ELF-1 (cell line): ENCODE measurements around the gene SLC1A2.

ENCODE experiments used
- DNase-seq: peaks from one replicate; pipeline ENCODE4 v3.0.0-alpha.2; 2016; ENCODE audit warnings: low read depth, low spot score

Gene SLC1A2

DNA sequence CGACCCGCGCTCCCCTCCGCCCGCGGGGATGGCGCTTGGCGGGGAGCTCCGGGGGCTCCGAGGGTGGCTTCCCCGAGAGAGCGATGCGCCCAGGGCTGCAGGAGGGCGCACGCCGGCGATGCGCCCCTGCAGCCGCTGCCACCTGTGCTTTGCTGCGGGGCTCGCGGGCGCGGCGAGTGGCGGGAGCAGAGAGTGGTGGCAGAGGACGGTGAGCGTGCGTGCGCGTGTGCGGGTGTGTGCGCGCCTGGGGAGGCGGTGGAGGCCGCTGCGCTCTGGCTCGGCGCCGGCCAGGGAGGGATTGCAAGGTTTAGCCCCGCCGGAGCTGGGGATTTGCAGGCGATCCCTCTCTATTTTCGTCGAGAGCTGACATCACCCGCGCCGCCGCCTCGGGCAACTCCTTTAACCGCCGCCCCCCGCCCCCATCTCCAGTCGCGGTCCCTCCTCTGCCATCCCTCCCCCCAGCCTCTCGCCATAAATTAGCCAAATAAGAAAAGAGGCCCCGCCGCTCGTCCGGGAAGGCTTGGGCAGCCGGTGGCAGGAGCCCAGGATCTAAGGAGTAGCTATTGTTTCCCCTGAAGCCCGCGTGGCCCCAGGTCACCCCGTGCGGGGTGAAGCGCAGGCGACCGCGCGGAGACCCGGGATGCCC, at the start of gene SLC1A2:
SLC1A2 (minus strand) TSS at position 375 of the 646 bp plus-strand sequence. CDS start 592 bp downstream, outside the sequence.
- peak; percentile 82 for DNase-seq

DNA sequence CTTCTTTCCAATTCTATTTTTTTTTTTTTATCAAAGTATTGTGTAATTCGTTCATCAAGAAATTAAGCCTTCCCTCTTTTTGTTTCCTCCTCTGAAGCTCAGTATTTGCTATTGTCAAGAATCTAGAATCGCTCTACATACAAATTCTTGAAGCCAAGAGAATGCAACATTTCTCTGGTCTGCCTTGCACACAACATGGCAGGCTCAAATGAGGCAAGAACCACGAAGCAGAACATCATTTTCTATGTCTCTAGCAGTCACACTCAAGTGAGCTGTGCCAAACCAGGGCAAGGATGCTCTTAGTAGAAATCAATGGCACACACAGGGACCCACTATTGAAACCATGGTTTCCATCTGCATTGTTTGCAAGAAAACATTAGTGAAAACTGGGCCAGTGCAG, 46.7 kb upstream of the SLC1A2 start:
- no peak for DNase-seq

DNA sequence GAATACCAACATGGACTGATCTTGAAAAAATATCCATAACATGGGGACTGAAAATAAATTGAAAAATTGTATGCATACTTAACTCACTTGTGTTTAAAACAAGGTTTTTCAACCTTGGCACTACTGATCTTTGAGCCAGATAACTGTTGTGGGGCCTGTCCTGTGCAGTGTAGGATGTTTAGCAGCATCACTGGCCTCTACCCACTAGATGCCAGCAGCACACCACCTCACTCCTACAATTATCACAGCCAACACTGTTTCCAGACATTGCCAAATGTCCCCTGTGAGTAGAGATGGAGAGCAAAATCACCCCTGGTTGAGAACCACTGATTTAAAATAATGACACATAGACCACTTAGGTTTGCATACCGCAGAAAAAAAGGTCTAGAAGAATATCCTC, 45.0 kb upstream of the SLC1A2 start:
- DNase-seq: no peak

DNA sequence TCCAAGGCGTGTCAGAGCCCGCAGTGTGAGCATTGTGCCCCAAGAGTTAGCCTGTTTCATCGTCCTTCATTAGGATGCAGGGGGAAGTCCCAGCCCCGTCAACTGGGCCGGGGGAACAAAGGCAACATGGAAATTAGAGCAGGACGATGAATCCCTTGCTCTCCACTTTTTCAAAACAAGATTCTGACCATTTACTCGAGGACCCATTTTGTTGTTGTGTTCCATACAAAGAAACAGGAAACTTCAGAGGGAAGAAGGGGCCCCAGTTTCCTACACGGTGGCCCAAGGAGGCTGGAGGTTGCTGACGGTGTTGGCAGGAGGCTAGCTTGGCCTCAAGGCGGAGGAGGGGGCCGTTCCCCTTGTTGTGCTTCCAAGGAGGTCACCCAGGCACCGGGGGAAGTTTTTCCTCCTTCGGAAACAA, 44.0 kb upstream of the SLC1A2 start:
- no peak for DNase-seq

DNA sequence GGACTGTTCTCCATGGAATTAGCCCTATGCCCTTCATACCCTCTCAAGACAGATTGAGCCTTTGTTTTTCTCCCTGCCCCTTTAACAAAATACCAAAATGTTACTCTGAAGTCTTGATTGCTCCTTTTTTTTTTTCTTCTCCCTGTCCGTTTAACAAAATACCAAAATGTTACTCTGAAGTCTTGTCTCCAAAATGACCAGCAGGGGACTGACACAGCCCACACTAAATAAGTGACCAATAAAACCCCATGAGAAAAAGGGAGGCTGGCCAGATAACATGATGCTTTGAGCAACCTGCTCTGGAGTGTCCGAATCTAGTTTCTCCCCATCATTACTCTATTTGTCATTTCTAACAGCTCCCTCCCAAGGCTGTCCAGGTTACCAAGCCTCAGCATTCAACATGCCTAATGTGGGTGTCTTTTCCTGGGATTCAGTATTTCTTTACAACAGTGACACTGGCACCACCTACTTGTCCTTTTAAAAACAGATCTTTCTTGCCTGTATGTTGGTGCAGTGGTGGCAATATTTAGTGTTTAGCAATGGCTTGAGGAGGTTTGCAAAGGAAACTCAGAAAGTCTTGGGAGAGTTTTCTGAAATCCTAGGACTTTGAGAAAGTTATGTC, 42.7 kb upstream of the SLC1A2 start:
- DNase-seq: no peak

DNA sequence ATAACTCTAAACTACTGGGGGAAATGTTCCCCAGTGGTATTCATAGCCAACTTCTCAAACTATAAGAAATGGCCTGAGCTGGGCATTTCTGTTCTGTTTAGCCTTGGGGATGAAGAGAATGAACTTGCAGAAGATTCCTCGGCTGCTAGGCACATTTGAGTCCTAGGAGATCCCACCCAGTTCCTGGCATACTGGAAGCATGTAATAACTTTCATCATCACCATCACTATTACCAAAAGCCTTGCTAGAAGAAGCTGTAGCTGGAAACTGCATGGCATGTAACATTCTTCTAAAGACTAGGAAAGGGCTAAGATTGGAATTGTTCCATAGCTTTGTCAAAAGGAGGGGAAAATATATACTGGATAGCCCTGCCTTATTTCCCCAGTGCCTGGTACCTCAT, 40.1 kb upstream of the SLC1A2 start:
- no peak for DNase-seq

DNA sequence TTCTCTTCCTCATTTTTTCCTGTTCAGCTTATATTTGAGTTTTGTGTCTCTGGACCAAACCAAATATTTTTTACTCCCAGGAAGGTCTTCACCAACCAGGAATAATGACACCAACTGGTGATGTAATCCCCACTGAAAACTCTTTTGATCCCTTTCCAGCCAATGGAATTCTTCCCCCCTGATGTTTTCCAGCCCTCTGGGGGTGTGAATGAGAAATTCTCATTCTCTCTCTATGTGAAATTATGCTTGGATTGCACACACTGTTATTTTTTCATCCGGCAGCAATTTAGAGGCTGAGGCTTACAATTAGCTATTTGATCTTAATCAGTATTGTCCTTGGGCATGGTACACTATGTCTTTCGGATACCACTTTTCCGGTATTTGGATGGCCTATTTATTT, 39.5 kb upstream of the SLC1A2 start:
- no peak for DNase-seq

DNA sequence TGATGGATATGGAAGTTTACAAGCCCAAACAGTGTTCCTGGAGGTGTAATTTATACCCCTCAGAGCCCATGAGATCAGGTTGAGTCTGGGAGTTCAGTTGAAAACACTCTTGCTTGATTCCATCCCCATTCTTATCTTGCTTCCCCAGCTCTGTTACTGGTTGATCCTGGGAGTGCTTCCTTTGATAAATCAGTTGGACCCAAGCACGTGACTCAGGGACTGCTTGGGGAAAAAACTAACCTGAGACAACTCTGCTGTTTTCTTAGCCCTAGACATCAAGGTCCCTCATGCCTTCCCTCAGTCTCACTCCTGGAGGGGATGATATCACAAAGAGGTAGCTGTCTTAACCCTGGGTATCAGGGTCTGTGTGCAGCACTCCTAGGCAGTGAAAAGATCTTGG, 35.0 kb upstream of the SLC1A2 start:
- DNase-seq: no peak

DNA sequence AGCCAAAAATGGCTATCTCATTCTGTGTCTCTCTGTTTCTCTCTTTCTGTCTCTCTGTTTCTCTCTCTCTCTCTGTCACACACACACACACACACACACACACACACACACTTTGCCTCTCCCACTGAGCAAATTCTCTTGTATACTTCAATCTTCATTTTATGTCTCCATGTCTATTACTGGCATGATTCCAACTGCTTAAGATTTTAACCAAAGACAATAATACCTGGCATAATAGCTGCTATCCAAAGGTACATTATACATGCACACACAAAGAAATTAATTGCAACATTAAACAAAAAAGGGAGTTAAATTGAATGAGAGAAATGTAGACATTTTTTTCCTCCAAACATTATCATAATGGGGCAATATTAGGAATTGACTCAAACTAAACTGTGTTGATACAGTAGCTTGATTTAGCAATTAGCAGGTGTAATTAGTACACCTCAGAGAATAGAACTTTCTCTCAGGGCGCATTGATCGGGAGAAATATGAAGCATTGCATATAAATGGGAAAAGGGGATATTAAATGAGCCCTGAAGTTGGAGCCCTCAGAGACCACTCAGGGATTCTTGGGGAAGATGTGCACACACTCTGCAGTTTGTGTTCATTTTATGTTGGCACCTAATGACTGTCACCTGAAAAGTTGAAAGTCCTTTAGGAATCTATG, 17.4 kb upstream of the SLC1A2 start:
- DNase-seq: no peak

DNA sequence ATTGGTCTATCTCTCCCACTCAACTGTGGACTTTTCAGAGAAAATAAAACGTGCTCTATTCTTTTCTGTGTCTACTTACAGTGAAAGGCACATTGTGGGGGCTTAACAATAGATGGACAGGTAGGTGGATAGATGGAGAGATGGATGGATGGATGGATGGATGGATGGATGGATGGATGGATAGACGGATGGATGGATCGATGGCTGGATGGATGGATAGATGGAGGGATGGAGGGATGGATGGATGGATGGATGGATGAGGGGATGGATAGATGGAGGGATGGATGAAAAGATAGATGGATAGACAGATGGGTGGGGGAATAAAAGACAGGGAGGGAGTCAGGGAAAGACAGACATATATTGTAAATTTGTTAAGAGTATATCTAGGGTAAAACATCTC, 14.2 kb upstream of the SLC1A2 start:
- DNase-seq: no peak

DNA sequence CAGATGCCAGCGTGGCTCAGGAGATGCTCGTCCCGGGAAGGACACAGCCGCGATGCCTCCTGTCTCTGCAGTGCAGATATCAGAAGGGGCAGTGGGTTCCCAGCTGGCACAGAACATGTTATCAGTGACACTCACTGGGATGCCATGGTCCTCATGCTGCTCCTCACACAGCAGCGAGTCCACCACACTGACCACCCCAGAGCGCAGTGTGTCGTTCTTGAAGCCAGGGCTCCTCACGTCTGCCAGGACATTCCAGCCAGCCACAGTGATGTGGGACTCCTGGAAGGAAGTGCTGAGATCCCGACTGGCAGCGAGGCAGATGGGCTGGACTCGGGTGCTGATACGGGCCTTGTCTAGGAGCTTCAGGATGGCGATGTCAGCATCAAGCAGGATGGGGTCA, 13.1 kb upstream of the SLC1A2 start:
- no peak for DNase-seq

DNA sequence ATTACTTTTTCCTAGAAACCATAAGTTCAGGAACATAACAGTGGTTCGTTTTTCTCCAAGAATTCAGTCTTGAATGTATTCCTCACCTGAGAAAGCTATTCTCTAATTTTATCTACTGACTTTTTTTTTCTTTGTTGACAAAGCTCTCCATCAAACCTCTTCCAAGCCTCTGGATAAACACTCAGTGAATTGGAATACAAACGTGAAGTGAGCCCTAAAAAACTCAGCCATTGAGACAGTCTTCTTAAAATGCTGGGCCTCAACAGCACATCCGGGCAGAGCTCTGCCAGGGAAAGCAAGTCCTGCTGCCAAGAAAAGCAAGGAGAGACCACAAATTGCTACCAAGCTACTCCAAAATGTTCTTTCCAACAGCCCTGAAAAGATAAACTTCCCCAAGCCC, 7.7 kb upstream of the SLC1A2 start:
- no peak for DNase-seq

DNA sequence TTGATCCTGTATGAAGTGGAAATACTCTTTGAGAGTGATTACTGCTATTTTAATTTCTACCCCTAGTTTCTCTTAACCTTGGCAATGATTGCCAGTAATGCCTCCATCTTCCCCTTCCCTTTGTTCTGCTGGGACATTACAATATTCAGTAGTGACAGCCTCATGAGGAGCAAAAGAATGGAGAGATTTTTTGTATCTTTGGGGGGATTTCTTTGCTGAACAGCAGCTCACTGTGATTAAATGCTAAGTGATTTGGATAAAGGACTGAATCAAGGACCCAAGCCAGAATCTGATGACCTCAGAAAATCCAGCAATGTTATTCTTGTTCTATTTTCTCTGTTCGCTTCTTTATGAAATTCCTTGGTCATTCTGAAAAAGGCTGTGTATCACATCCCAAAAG, 7.0 kb upstream of the SLC1A2 start:
- DNase-seq: no peak

DNA sequence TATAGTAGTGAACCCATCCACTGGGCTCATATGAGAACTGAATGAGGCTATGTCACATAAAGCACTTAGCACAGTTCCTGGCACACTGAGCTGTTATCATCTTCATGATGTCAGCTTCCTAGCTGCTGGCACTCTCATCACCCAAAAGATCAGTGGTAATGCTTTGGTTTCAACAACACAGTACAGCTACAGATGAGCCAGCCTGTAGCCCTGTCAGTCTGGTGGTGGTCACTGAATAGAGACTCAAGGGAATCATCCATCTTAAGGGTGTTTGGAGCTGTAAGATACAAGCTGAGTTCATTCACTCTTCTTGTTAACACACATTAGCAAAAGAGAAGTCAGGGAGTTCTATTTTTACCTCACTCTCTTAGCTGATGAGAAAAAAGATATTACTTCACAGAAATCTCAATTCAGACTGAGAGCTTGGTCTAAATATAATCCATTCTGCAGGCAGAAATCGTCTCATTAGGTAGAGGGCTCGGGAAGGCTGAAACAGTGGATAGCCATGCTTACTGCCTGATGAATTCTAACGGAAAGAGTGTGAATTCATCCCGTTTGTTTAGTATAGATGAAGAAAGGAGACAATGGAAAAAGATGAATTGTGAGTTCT, 6.3 kb upstream of the SLC1A2 start:
- DNase-seq: no peak

DNA sequence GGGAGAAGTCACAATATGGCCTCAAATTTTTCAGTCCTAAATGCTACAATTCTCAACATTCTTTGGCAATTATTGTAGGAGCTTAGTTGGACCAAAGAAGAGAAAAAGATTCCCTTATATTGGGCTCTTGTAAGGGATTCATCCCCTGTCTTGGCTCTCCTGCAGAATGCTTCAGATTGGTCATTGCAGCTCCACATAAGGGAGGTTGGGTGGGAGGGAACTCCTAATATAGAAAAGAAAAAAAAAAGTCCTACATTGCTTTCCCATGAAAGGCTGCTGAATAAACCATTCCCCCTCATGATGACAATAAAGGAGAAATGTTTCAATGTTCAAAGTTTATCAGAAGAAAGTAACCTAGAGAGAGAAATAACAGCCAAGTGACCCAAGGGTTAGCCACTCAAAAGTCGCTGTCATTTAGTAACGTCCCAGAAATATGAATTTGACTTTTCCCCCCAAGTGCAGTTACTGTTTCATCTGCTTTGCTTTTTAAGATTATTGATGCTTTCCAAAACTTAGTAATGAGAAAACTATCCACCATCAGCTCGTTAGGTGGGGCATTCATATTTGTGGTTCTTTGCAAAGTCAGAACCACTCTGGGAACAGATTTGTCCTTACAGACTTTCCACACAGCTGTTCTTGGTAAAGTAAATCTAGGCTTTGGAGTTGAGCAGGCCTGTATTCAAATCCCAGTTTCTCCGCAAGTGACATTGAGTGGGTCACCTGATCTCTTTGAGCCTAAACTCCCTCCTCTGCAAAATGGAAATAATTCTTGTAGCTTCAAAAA, 5.0 kb upstream of the SLC1A2 start:
- DNase-seq: no peak

DNA sequence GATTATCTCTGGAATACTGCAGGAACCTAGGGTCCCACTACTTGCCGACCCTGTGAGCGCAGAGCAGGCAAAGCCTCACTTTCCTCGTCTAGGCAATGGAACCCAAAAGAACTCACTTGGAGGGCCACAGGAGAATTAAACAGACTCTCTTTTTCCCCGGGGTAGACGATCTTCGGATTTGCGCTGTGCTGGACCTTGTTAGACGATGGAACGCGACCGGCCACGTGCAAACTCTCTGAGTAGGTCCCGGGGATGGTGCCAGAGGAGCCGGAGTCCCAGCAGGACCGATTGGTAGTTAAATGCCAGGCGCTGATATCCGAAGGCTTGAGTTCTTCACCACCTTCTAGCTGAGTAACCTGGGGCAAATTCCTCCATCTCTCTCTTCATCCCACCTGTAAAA, 1.0 kb upstream of the SLC1A2 start:
- DNase-seq: no peak

DNA sequence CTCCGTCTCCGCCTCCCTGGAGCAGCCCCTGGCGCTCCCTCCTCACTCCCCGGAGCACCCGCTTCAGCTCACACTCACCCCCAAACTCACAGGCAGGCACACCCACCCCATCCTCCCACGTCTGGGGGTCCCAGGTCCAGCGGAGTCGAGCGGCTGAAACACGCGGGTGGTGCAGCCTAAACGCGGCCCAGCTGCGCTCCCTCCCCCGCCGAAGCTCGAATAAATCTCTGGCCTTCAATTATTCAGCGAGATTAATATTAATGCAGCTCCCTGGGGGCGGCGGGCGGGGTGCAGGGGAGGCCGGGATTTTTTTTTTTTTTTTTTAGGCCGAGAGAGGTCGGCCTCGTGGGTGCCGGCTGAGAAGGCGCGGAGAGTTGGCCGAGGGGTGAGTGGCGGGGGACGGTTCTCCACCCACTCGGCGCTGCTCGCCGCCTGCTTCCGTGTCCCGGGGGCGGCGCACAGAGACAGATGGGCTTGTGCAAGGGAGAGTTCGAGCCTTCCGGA, 524 bp upstream of the SLC1A2 start:
- peak; percentile 31 for DNase-seq

DNA sequence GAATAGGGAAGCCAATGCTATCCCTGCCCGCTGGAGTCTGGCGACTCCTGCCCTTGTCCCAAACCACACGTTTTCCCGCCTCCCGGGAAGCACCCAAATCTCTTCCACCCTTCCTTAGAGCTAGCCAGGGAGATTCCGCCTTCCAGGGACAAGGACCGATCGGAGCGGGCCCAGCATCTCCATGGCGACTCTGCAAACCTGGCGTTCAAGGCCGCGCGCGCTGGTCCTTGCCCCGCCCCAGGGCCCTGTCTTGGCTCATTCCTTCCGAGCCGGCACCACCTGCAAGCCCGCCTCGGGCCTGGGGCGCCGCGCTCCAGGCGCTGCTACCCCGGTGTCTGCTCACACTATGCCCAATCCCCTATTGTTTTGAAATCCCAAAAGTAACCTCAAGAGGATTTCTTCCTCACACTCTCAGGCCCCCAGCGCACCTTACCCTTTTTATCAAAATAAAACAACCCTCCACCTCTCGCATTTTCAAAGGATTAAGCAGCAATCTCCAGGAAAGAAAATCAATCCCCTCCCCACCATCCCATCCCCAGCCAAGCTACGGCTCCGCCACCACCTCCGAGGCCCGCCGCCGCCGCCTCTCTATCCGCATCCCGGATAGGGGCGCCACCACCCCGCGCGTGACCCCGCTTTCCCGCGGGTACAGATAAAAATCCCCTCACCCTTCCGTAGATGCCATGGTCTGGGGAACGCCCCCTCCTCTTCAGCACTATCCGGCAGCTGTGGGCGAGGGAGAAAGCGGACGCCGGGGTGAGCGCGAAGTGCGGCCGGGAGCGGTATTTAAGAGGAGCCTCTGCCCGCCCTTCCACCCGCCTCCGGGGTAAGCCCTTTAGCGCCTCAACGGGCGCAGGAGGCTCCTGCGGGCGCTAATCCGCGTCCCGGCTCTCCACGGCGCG, 825 bp downstream of the SLC1A2 start:
- peak; percentile 68 for DNase-seq

DNA sequence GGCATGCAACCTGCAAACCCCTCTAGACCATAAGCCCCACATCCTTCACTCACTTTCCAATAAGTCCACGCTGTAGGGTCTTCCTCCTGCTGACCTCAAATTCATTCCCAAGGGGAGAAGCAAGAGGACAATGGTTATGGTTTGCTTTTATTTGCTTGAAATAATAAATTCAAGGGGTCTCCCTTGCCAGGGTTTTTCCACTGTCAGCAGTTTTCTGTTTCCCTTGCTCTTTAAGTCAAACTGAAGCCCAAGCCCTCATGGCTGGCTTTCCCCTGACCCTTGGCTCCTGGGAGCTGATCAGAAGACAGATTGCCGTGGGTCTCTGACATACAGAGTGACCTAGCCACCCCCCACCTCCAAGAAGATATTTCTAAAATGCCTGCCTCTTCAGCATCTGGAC, 3.9 kb downstream of the SLC1A2 start:
- DNase-seq: no peak

DNA sequence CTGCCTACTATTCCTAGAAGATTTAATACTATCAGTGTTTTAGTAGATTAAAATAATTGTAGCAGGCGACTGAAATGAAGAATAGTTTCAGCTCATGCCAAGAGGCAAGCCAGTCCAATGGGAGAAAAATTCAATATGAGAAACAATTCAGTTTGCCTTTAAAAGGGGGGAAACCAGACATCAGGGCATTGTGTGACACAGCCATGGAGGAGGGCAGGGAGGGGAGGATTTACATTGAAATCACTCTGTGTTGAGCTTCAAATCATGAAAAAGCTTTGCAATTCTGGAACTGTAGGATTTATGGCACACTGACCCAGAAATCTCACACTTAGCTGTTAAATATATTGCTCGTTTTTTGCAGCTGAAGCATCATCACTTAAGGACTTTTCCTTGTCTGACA, 4.6 kb downstream of the SLC1A2 start:
- no peak for DNase-seq

DNA sequence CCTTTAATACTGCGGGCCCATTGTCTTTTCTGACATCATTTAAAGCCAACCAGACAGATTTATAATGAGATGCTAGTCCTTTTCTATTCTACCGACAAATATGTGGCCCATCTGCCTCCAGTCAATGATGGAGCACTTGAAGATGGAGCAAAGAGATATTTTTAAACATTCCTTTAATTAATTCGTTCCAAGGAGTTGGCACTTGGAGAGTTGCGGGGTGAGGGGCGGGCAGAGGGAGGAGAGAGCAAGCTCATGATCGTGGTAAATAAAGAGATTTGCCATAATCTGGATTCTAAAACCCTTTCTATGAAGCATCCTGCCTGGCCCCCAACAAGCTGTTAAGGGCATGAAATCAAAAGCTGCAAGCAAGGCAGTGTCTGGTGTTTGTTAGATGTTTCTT, 5.0 kb downstream of the SLC1A2 start:
- no peak for DNase-seq
